NCI-H1417 (cell line): ENCODE results near the gene IL31RA.
A peak's percentile ranks its signal among the peaks of the same experiment; 100 is the strongest.

ENCODE experiments used
- DNase-seq, 3 experiments: peaks; one replicate each; lab custom pipeline; 2025; lab: John Stamatoyannopoulos, UW

IL31RA gene

DNA sequence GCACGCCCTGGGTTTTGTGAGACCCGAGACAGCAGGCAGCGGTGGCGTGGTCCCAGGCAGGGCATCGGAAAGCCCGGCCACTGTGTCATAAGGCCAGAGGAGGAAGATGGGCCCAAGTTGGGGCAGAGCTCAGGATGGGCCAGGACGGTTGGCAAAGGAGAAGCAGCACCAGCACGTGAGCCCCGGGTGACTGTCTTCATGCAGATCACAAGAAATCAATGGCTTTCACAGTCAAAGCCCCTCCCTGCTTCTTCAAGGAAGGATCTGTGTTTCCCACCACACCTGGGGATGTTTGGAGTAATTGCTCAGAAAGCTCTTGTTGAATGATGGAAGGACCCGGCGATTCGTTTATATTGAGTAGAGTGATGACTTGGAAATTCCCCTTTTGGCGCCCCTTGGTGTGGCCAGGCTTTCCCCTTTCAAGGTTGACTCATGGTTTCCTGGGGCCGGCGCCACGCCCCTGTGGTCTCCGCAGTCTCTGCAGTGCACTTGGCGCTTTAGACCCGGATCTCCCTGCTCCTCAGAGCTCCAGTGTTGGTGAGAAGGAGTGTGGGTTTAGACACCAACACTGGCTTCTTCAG, 52.1 kb downstream of the IL31RA start:
- DNase-seq = no peak

DNA sequence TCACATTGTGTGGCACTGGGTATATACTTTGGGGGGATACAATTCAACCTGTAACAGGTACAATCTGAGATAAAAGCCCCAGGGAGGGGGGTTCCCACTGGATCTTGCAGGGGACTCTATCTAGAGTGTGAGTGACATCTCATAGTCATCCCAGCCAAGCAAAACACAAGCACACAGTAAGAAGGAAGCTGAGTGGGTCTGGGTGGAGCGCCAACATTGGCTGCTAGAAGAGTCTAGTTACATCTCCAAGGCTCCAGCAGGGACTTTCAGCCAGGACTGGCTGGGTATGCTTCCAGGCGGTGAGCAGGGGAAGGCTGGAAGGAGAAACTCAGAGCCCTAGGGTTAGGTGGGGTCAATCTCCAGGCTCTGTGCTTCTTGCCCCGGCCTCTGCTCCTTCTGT, 53.0 kb downstream of the IL31RA start:
- DNase-seq = no peak

DNA sequence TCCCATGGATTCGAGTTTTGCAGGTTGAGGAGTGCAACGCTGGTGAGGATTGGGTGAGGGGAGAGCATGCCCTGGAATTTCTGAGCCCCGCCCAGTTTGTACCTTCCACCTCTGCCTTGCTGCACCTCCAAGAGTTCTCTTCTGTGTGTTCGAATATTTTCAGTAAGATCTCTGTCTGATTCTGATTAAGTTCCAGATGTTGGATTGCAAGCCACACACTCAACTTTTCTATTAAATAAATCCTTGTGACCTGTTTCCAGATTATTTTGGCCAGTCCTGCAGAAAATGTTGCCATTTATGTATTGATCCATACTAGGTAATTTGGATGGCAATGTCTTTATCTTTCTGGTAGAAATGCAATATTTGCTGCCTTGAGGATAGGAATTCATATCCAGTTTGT, 54.1 kb downstream of the IL31RA start:
- no peak for DNase-seq

DNA sequence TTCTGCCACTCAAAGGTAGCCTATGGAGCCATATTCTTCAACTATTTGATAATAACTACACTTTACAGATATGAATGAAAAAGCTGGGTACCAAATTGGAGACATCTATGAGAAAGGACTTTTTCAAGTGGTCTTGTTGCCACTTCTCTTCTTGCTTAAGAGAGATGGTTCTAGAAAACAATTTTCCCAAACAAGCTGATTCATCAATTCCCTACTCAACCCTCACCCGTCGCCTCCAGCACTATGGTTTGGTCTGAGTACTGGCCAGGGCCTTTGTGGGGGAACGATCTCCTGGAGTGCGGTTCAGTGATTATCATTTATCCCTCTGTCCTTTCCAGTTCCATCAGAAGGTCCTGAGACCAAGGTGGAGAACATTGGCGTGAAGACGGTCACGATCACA, 56.8 kb downstream of the IL31RA start:
- no peak for DNase-seq

DNA sequence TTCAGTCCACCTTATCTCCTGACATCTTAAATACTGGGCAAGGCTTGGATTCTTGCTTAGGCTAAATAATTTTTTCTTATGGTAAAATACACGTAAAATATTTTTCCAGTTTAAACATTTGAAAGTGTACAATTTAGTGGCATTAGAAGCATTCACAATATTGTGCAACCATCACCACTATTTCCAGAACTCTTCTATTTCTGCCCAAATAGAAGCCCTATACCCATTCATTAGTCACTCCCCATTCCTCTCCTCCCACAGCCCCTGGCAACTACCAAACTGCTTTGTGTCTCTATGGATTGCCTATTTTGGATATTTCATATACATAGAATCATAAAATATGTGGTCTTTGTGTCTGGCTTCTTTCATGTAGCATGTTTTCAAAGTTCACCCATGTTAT, 57.6 kb downstream of the IL31RA start:
- no peak for DNase-seq

DNA sequence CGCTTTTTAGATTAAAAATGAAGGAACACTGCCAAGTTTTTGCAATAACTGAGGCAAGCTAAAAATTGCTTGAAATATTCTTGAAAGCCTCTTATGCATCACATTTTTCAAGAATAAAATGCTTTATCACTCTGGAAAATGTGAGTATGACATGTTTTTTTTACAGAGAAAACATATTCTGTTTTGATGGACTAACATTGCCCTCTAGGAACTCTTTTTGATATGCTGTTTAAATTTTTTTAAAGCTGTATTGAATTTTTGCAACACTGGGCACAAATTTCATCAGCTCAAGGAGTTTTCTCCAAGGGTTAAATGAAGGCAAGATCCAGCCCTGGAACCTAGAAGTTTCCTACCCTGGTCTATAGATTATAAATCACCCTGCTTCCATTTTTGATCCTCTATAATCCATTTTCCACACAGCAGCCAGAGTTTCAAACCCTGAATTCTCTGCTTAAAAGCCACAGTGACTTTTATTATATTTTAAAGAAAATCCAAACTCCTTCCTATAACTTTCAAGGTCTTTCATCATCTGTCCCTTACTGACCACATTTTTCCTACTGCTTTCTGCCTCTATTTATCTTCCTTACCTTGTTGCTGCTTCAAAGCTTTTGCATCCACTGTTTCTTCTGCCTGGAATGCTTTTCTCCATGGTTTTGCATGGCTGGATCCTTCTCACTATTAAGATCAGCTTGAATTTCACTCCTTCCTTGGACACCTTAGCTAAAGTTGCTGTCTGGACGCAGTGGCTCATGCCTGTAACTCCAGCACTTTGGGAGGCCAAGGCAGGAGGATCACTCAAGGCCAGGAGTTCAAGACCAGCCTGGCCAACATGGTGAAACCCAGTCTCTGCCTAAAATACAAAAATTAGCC, 60.9 kb downstream of the IL31RA start:
- no peak for DNase-seq

DNA sequence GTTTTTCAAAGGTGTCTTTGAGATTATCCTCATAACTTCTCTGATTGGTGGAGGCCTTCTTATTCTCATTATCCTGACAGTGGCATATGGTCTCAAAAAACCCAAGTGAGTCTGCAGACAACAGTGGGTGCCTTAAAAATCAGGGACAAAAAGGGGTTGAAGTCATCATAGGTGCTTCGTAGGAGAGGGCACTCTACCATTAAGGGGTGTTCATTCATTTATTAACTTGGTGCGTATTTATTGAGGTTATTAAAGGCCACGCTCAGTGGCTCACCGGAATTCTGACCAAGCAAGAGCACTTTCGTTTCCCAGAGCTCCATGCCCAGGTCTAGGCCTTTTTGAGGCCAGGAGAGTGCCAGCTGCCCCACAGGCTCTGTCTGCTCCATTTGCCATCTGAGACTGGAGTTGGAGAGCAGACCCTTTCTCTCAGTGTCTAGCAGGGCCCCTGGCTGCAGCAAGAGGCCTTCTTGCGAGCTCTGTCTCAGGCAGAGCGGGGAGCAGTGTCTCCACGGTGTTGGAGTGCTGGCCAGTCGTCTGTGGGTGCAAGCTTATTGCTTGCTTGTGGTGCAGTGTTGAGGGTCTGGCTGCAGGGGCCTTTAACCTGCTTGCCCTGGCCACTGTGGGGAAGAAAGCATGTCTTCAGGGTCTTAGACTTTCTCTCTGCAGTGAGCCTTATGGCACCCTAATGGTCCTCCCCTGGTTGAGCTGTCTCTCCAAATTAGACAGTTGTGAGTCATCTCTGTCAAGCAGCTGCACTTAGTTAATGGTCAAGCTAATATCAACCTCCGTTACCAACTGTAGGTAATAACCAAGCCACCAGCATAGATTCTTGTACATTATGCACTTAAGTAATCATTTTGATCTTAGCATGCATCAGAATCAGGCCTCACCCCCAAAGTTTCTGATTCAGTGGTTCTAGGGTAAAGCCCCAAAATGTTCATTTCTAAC, 62.6 kb downstream of the IL31RA start:
- DNase-seq = no peak

DNA sequence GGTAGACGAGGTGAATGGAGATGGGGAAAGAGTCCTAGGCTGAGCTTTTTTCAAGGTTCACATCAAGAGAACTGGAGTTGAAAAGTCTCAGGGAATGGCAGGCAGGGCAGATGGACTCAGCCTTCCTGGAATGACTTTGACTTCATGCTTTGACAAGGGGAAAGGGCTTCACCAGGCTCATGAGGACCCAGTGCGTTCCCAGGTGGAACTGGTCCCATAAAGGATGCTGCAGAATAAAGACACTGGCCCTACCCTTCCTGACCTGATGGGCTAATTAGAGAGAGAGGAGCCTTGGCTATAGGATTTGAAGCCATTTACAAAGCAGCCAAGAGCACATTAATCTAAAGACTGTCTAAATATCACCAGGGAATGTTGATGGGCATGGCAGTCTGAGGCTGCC, 63.8 kb downstream of the IL31RA start:
- peak in 1 of 3 experiments; percentile 23 for DNase-seq

DNA sequence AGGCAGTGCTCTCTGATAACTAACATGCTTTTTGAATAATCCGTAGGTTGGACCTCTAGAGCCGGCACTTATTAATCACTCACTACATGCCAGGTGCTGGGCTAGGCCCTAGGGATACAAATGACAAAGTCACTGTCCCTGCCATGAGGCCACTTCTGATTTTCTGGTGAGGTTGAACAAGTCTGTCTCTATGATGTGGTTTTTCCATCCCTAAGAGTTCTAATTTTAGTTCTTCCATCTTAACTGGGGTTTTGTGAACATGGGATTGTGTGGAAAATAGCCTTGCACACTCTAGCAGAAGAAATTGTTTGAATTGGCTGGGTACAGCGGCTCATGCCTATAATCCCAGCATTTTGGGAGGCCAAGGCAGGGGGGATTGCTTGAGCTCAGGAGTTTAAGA, 64.6 kb downstream of the IL31RA start:
- no peak for DNase-seq

DNA sequence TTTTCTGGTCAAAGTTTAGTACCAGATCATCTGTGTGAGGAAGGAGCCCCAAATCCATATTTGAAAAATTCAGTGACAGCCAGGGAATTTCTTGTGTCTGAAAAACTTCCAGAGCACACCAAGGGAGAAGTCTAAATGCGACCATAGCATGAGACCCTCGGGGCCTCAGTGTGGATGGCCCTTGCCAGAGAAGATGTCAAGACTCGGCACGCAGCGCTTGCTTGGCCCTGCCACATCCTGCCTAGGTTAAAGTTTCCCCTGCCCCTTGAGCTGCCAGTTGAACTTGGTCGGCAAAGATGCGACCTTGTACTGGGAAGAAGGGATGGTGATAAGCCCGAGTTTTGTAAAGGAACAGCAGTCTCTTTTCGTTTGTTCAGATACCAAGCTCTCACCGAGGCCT, 65.8 kb downstream of the IL31RA start:
- no peak for DNase-seq

DNA sequence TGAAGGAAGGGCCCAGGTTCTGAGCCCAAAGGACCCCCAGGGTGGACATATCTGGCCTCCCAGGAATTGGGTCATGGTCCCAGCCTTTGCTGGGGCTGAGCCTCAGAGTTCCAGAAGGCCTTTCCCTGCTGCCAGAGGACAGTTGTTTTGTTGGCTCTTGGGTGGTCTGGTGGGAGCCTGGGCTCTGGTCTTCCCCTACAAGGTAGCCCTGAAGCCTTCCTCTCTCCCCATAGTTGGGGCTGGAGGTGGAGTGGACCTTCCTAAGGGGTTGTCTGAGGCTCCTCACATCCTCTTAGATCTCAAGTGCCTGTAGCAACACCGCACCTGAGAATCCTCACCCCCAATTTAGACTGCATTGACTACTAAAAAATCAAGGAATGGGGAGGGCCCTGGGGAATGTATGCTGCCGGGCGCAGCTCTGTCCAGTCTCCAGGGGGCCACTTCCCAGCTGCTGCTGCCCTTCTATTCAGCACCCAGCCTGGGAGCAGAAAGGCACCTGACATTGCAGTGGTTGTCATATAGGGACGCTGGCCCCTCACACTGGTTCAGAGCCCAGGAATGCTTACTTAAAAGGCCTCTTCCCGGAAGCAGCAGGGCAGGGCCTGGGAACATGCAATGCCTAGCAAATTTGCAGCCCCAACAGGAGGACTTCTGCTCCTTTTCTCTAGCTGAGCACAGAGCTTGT, 66.4 kb downstream of the IL31RA start:
- no peak for DNase-seq

DNA sequence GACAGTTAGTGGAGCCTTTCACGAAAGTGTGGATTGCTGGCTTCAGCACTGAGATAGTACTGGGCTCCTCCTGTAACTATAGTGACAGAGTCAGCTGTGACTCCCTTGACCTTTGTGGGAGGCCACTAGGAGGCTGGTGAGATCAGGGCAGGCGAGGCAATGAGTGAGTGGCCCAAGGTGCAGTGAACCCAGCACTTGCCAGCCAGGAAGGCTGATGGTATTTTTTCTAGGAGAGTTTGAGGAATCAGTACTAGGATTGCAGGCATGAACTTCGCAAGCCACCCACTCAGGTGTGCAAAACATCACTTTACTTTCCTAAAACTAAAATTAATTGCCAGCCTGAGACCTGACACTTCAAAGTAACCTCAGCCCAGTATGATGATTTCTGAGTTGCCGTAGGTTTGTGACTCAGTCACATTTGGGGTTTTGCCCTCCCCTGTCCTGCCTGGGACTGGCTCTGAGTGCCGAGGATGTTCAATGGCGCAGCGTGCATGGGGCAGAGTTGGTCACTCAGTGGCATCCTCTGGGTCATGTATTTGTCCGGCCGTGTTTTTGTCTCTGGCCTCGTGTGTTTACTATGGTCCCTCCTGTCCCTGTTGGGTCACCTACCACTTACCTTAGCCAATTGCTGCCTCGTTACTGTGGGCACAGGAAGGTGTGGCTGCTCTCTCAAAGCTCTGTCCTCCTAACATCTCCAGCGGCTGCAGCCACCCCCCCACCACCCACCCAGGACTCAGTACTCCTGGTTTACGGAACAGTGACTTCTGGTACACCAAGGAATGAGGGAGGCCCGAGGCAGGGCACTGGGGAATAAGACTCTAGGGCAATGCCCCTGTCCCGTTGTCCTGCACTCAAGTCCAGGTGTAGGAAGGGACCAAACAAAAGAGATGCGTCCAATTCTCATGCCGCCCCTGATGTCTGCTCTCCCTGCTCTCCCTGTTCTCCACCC, 67.2 kb downstream of the IL31RA start:
- no peak for DNase-seq

DNA sequence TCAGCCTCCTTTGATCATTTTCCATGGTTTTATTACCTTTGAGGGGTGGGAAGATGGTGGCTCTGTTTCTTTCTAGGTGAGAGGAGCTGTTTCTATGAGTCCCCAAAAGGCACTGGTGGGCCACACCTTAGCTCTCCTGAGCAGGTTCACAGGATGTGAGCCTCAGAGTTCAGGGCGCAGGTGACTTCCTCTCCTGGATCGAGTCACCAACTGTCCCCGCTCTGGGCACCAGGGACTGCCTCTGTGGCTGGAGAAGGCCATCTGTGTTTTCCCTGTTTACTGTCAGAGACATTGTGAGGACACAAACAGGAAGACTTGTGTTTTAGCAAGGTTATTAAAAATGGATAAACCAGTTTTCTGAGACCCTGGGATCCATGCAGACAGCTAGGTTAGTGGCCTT, 68.5 kb downstream of the IL31RA start:
- no peak for DNase-seq

DNA sequence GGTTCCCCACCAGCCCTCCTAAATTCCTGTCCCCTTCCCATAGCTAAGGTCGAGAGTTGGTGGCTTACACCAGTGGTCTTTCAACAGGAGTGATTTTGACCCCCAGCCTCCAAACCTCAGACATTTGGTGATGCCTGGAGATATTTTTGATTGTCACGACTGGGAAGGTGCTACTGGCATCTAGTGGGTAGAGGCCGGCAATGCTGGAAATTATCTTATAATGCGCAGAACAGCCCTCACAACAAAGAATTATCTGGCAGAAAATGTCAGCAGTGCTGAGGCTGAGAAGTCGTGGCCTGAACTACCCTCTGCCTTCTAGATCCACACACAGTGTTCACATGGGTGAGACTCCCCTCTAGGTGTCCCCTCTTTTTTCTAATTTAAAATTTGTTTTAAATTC, 69.6 kb downstream of the IL31RA start:
- peak in 1 of 3 experiments; percentile 2 for DNase-seq

DNA sequence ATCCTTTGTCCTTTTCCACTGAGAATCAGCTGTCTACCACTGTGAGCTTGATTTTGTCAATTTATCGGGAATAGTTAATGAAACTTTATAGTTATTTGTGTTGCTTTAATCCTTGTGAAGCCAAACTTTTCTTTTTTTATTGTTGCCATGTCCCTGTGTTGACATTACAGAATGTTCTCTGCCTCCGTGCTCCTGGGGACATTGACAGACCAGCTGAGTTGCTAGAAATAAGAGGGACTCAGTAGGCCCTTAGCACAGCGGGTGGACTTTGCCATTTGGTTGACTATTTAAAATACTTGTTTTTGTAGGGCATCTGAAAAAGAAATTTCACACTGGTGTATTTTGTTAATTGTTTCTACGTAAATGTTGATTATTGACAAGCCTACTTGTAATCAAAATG, 70.5 kb downstream of the IL31RA start:
- DNase-seq = no peak

DNA sequence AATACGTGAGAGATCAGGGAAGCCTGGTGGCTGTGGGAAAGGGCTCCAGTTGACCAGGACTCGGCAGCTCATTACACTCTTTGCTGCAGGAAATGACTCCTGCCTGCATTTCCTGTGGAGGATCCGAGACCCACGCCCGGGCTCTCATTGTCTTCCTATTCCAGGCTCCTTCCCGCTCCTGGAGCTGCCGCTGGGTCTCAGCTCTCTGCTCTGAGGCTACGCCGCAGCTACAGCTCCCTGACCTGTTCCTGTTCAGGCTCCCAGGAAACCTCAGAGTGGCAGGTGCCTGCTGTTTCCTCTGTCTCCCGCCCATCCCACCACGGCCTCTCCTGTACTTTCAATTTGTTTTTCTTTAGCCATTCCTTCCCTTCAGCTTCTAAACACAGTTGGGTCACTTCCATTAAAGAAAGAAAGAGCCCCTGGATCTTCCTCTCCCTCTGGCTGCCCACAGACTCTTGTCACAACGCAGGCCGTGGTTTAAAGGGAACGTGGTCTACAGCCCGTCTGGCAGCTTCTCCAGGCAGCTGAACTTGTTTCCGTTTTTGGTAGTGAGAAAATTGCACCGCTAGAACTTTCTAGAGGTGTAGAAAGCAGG, 72.1 kb downstream of the IL31RA start:
- peak in 1 of 3 experiments; percentile 23 for DNase-seq

DNA sequence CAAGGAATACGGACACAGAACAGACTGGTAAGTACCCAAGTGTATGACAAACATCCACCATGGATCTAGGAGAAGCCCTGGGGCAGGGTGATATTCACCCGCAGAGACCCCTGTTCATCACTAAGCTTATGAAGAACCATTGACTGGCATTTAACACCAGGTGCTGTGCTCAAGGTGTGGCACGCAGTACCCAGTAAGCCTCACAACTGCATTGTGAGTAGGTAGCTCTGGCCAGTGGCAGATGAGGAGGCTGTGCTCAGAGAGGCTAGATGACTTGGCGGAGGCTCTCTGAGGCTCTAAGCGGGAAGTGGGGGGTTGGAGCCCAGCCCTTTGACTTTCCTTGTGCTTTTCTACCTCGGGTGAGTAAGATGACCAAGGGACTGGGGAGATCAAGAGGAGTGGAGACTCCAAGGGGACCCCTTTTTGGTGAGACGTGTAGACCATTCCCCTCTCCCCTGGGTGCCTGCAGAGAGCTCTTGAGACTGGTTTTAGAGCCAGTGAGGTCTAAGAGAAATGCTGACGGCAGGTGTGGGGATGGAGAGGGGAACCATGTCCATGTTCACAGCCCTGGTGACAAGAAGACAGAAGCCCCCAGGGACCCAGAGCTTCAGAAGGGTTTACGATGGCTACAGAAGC, 72.8 kb downstream of the IL31RA start:
- no peak for DNase-seq

DNA sequence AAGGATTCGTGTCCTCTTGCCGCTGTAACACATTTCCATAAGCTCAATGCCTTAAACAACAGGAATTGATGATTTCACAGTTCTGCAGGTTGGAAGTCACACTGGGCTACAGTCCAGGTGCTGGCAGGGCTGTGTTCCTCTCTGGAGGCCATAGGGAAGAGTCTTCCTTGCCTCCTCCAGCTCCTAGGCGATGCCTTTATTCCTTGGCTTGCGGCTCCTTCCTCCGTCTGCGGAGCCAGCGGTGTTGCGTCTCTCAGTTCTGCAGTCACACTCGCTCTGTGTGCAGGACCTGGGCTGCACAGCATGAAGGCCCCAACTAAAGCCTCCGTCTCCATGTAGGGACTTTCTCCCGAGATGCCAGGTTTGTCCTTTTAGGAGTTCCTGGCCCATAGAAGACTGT, 73.6 kb downstream of the IL31RA start:
- DNase-seq = no peak

DNA sequence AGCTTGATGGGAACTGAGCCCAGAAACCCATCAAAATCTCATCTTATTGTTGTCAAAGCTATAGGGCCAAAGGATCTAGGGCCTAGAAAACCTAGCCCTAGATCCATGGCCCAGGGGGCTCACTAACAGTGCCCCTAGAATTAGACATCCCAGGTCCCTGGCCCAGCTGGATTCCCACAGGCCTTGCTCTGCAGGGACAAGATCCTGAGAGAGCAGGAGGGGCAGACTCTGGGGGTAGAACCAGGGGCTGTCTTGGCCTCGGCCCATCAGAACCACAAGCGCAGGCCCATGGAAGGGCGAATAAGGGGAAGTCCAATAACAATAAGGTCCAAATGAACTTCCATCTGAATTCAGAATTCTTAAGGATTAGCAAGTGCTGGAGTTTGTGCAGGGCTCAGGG, 74.0 kb downstream of the IL31RA start:
- no peak for DNase-seq

DNA sequence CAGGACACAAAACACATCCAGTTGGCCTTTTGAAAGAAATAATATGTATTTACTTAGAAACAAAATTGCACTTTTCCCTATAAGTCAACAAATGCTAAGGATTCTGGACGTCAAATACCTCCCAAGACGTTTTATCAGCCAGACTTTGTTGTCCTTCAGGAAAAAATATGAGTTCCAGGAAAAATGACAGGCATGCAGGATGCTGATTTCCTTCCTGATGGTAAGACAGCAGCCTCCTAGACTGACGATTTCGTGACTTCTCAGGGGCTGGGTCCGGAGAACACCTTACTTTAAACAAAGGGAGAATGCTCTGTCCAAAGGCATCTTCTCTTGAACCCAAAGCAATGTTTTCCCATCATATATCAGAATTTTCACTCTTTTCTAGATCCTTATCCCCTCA, 74.6 kb downstream of the IL31RA start:
- DNase-seq = no peak
